BE2C (cell line): ENCODE data around the gene ACTR3C.
"Not testable (repeated sequence)": the region's sequence is repeated elsewhere in the genome, so short reads cannot be mapped to it uniquely, and the experiment has no call there.

Experiments used
- DNase-seq: peaks from one replicate; pipeline ENCODE4 v3.0.0-alpha.2; 2020
- H3K27me3 ChIP-seq: fragments of 250-450 bp; sonication (Bioruptor Pico); 2 replicates; pipeline ENCODE4 v1.5.1; 2020; ENCODE audit warnings: mild to moderate bottlenecking
- H3K36me3 ChIP-seq: fragments of 250-450 bp; sonication (Bioruptor Pico); 2 replicates; pipeline ENCODE4 v1.5.1; 2020; ENCODE audit warnings: mild to moderate bottlenecking
- H3K4me1 ChIP-seq: fragments of 250-450 bp; sonication (Bioruptor Pico); 2 replicates; pipeline ENCODE4 v1.5.1; 2020
- H3K4me3 ChIP-seq: 2 replicates; pipeline ENCODE4 v1.5.1; 2011; ENCODE audit warnings: low read depth, low read length
- H3K9me3 ChIP-seq: fragments of 250-450 bp; sonication (Bioruptor Pico); 2 replicates; pipeline ENCODE4 v1.5.1; 2020
- TF ChIP-seq, protein P1 (sequence below): IDR thresholded peaks from 2 replicates; pipeline ENCODE4 v1.5.1; 2012; ENCODE audit warnings: mild to moderate bottlenecking, low read depth, low read length

ACTR3C gene

DNA sequence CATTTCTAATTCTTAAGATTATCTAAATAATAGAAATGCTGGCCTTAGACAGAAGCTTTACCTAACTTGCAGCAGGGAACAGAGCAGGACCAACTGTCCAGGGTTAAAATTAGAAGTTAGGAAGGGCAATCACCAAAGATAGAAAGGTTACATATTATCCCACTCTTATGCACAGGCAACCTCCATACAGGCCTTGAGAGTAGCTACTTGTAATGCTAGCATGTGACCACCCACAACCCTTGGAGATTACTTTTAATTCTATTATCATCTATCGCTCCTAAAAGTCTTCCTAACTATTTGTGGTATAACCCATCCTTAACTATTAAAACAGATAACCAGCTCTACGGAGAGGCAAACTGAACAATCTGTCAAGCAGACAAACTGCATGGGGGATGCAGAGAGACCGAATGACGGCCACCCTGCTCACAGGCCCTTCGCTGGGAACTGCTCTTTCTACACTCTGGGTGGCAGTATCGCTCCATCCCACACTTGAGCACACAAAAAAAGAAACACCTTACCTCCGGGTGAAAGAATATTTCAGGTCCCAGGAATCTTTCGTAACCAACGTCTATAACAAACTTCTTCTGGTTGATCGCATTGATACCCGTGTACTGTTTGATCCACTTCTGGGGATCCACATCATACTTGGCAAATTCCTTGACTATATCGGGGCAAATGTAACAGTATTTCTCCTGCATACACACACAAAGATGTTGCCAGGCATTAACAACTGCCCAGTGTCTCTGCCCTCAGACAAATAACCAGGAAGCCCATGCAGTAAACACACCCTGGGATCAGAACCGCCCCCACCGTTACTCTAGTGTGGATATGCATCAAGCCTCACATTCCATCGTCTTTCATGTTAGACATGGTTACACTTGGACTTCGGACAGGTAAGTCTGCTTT, 37.2 kb downstream of the ACTR3C start:
- not testable (repeated sequence) for H3K9me3 ChIP-seq, H3K4me1 ChIP-seq, H3K36me3 ChIP-seq, H3K4me3 ChIP-seq, H3K27me3 ChIP-seq
- TF ChIP-seq, protein P1, sequence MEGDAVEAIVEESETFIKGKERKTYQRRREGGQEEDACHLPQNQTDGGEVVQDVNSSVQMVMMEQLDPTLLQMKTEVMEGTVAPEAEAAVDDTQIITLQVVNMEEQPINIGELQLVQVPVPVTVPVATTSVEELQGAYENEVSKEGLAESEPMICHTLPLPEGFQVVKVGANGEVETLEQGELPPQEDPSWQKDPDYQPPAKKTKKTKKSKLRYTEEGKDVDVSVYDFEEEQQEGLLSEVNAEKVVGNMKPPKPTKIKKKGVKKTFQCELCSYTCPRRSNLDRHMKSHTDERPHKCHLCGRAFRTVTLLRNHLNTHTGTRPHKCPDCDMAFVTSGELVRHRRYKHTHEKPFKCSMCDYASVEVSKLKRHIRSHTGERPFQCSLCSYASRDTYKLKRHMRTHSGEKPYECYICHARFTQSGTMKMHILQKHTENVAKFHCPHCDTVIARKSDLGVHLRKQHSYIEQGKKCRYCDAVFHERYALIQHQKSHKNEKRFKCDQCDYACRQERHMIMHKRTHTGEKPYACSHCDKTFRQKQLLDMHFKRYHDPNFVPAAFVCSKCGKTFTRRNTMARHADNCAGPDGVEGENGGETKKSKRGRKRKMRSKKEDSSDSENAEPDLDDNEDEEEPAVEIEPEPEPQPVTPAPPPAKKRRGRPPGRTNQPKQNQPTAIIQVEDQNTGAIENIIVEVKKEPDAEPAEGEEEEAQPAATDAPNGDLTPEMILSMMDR = peak; percentile 61
- DNase-seq = peak; percentile 22

DNA sequence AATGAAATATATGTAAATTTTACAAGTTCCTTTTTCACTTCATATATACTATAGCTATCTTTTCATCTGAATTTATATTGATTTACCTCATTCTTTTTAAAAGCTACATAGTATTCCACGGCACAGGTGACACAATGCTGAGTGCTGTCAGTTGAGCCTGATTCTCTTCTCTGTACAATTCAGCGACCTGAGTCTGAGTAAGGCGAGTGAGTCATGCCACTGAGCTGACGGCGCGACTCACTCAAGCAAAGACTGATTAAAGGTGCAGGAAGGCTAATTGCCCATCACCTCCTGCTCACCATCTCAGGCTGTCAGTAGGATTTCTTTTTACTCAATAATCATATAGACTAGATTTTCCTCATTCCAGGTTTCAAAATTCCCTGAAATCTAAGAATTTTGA, 39.7 kb downstream of the ACTR3C start:
- H3K9me3 ChIP-seq, H3K36me3 ChIP-seq, H3K4me3 ChIP-seq: not testable (repeated sequence)

DNA sequence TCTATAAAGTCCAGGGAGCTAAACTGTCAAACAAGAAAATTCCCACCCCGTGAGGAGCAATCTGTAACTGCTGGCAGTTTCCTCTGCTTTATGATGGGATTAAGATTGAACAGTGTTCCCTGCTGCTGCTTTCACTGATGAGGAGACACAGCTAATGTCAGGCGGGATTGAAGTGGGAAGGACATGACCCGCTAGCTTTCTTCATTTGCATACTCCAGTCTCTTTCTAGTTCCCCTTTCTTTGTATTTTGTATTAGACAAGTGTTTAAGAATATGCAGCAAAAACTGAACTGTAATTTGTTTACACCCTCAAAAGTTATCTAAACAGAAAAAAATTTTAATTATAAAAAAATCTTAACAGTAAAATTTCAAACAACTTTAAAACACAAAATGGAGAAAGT, 40.2 kb downstream of the ACTR3C start:
- not testable (repeated sequence) for H3K27me3 ChIP-seq, H3K9me3 ChIP-seq, H3K36me3 ChIP-seq, H3K4me3 ChIP-seq, DNase-seq, H3K4me1 ChIP-seq

More for the DNA sequence above, 39.7 kb downstream of the ACTR3C start:
- H3K27me3 ChIP-seq, H3K4me1 ChIP-seq, DNase-seq: not testable (repeated sequence)

- H3K4me1 ChIP-seq, H3K36me3 ChIP-seq, H3K27me3 ChIP-seq, H3K9me3 ChIP-seq, H3K4me3 ChIP-seq, DNase-seq: not testable (repeated sequence)
Measured at GRCh38 chr7:150281681-150282403, 41.5 kb downstream of the ACTR3C start.

DNA sequence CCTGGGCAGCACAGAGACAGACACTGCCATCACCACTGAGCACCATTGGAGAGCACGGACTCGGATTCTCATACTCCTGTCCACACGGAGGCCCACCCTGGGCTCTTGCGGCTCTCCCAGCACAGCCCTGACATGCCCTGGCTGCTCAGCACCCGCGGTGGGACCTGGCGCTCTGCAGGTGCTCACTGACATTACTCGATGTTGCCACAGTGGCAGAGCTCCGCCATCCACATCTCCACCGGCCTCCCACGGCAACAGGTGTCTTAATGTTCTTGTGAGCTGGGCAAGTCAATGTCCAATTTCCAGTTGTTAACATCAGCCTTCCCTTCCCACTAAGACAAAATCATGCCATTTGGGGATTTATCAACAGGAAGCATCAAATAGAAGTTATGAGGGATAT, 45.0 kb downstream of the ACTR3C start:
- not testable (repeated sequence) for DNase-seq, H3K36me3 ChIP-seq, H3K4me3 ChIP-seq, H3K9me3 ChIP-seq, H3K27me3 ChIP-seq, H3K4me1 ChIP-seq

DNA sequence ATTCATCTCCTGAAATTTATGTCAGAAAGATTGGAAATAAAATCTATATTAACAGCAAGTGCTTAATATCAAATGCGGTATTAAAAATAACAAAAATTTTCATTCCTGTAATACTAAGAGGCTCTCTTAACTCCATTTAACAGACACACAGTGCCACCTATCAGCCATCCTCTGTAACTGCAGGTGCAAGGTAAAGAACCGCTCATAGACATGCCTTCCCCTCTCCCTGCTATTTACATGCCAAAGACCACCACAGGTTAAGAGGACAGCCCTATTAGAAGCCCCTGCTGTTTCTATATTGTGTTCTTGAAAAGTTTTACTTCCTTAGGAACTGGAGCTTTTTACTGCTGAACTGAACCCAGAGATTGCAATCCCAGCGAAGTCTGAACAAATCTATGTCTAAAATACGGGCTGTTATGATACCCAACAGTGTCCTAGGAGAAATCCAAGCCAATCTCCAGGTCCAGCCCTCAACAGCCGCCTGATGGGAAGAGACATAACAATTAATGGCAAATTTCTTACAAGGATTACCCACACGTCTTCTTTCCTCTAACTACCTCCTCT, 47.1 kb downstream of the ACTR3C start:
- H3K9me3 ChIP-seq, H3K36me3 ChIP-seq, H3K27me3 ChIP-seq, H3K4me3 ChIP-seq, H3K4me1 ChIP-seq: not testable (repeated sequence)
- peak; percentile 24 for DNase-seq
- TF ChIP-seq, protein P1 = peak; percentile 64

DNA sequence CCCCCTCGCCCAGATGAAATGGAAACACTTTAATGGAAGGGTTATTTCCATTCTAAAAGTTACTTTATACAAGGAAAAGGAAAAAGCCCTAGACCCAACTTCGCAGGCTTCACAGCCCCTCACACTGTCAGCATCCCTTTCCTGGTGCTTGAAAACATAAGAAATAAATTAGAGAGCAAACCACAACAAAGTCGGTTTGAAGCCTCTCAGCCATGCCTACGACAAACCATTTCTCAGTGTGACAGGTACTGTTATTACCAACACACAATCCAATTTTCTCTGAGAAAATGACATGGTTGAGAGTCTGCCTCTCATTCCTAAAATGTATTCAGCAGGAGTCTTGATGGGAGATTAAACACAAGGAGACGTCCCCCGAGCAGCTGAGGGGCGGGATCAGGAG, 51.4 kb downstream of the ACTR3C start:
- not testable (repeated sequence) for DNase-seq, H3K27me3 ChIP-seq, H3K4me1 ChIP-seq, H3K4me3 ChIP-seq, H3K9me3 ChIP-seq, H3K36me3 ChIP-seq

- H3K4me3 ChIP-seq, H3K27me3 ChIP-seq, H3K36me3 ChIP-seq, H3K4me1 ChIP-seq, H3K9me3 ChIP-seq, DNase-seq: not testable (repeated sequence)
Measured at GRCh38 chr7:150270101-150270824, 53.1 kb downstream of the ACTR3C start.

DNA sequence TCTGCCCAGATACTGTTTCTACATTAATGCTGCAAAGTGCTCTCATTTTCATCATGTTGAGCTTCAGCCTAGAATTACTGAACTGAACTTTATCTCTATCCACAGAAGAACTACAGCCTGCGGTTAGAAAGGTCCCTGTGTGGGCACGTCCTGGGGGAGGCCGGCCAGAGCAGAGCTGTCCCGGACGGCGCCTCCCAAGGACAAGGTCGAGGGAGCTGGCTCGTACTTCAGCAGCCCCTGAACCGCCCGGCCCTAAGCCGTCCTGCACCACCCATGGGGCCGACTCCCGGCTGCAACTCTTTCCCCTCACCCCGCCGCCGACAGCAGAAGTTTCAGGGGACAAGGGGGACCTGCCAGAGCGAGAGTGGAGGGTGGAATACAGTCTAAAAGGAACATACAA, 54.5 kb downstream of the ACTR3C start:
- H3K4me1 ChIP-seq, H3K4me3 ChIP-seq, H3K9me3 ChIP-seq, H3K27me3 ChIP-seq, H3K36me3 ChIP-seq, DNase-seq: not testable (repeated sequence)

- DNase-seq, H3K4me1 ChIP-seq, H3K27me3 ChIP-seq, H3K9me3 ChIP-seq, H3K4me3 ChIP-seq, H3K36me3 ChIP-seq: not testable (repeated sequence)
Measured at GRCh38 chr7:150268287-150268686, 55.1 kb downstream of the ACTR3C start.

GRCh38 chr7:150266953-150267665, 56.2 kb downstream of the ACTR3C start:
- not testable (repeated sequence) for H3K9me3 ChIP-seq, H3K4me1 ChIP-seq, H3K27me3 ChIP-seq

DNA sequence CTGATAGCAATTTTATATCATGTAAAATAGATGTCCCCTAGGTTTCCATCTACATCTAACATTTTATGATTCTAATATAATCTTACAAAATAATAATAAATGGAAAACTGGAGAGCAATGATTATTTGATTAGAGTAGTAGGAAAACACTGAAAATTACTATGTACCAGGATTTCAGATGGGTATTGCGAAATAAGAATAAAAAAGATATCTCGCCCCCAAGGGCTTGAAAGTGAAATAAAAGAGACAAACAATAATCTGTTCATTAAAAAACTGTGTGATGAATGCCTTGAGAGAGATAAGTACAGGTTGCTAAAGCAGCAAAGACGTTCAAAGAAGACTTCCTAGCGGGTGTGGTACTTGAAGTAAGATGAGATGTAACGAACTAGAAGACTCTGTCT, 60.7 kb downstream of the ACTR3C start:
- not testable (repeated sequence) for DNase-seq, H3K27me3 ChIP-seq, H3K36me3 ChIP-seq, H3K9me3 ChIP-seq, H3K4me3 ChIP-seq, H3K4me1 ChIP-seq

More at GRCh38 chr7:150266953-150267665, 56.2 kb downstream of the ACTR3C start:
- H3K4me3 ChIP-seq, H3K36me3 ChIP-seq, DNase-seq: not testable (repeated sequence)

DNA sequence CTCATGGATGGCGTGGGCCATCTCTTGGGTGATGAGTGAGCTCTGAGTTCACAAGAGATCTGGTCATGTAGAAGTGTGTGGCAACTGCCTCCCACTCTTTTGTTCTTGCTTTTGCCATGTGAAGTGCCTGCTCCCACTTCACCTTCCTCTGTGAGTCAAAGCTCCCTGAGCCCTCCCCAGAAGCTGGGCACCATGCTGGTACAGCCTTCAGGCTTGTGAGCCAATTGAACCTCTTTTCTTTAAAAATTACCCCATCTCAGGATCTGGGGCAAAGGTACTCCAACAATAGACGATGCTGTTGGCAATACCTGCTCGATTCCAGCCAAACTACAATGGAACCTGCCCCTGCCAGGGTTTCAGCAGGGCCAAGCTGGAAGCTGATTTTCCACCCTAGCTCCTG, 75.6 kb downstream of the ACTR3C start:
- not testable (repeated sequence) for H3K9me3 ChIP-seq, DNase-seq, H3K4me1 ChIP-seq, H3K4me3 ChIP-seq, H3K36me3 ChIP-seq, H3K27me3 ChIP-seq
